HG02852 (cell line): ENCODE data around the gene CST8.

Experiments used
- ATAC-seq: cut with Tn5 transposase; IDR thresholded peaks from one replicate; pipeline ENCODE4 v1.9.1; 2021; ENCODE audit warnings: mild to moderate bottlenecking, moderate library complexity; ENCODE audit not compliant: unreplicated experiment

The CST8 gene

GRCh38 chr20:23475395-23475794 lies 15.5 kb upstream of the CST8 start:
- ATAC-seq, result no peak

GRCh38 chr20:23476015-23476754 lies 14.7 kb upstream of the CST8 start:
- ATAC-seq, result no peak

- ATAC-seq, result no peak
Measured at GRCh38 chr20:23477223-23477622, 13.7 kb upstream of the CST8 start.

GRCh38 chr20:23479043-23479442 lies 11.9 kb upstream of the CST8 start:
- no peak for ATAC-seq

- no peak for ATAC-seq
Measured at GRCh38 chr20:23482138-23482537, 8.8 kb upstream of the CST8 start.

GRCh38 chr20:23484081-23484480 lies 6.8 kb upstream of the CST8 start:
- no peak for ATAC-seq

GRCh38 chr20:23488470-23488869 lies 2.4 kb upstream of the CST8 start:
- ATAC-seq, result no peak

- no peak for ATAC-seq
Measured at GRCh38 chr20:23488996-23489395, 1.9 kb upstream of the CST8 start.

GRCh38 chr20:23492292-23492691 lies 1.4 kb downstream of the CST8 start:
- no peak for ATAC-seq

GRCh38 chr20:23493172-23493772 lies 2.4 kb downstream of the CST8 start:
- no peak for ATAC-seq

- ATAC-seq, result no peak
Measured at GRCh38 chr20:23497536-23497935, 6.6 kb downstream of the CST8 start.

- no peak for ATAC-seq
Measured at GRCh38 chr20:23501926-23502325, 11.0 kb downstream of the CST8 start.

- ATAC-seq, result no peak
Measured at GRCh38 chr20:23503649-23504048, 12.7 kb downstream of the CST8 start.

GRCh38 chr20:23507346-23507745 lies 16.4 kb downstream of the CST8 start:
- no peak for ATAC-seq

- ATAC-seq, result no peak
Measured at GRCh38 chr20:23508449-23509229, 17.7 kb downstream of the CST8 start.

GRCh38 chr20:23509247-23509913 lies 18.5 kb downstream of the CST8 start:
- no peak for ATAC-seq

GRCh38 chr20:23510000-23510590 lies 19.2 kb downstream of the CST8 start:
- ATAC-seq, result no peak

GRCh38 chr20:23513164-23513563 lies 22.2 kb downstream of the CST8 start:
- no peak for ATAC-seq

- no peak for ATAC-seq
Measured at GRCh38 chr20:23514848-23515247, 23.9 kb downstream of the CST8 start.

- no peak for ATAC-seq
Measured at GRCh38 chr20:23515250-23515939, 24.5 kb downstream of the CST8 start.
